ENCODE results near the gene PRPS2. TPM values are rescaled to one million over a fixed set of nuclear protein-coding genes. Genes with fewer than 3 reads are reported as not detected.

The PRPS2 gene
- total RNA-seq, 2 donors from 2014 or later, result 15.1 to 15.2 TPM

DNA sequence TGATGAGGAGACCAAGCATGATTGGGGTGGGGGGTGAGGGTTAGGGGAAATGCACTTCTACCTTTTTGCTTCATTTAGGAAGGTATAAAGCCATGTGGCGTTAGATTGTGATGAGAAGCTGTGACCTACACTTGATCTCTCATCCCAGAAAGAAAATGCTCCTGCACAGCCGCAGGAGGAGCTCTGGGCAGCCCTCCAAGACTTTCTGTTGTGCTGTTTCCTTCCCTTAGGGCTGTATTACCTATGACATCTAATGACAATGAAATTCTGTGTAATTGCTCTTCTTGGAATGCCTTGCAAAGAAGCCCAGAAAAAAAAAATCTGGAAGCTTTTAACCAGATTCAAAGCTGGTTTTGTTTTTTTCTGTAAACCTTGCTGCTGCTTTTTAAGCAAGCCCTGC is 13.4 kb downstream of the PRPS2 start:
- intact Hi-C loops (cut with DNase I), result no loop called here
- DNase-seq (ENCODE audit: low spot score), result no peak

DNA sequence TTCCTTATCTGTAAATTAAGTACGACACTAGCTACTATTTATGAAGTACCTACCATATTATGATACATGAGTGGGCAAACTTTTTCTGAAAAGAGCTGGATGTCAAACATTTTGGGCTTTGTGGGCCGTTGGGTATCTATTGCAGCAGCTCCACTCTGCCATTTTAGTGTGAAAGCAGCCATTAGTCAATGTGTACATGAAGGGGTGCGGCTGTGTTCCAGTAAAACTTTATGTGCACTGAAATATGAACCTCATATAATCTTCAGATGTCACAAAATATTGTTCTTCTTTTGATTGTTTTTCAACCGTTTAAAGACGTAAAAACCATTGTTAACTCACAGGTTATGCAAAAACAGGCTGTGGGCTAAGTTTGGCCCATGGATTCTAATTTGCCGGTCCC is 14.1 kb downstream of the PRPS2 start:
- no peak for DNase-seq (ENCODE audit: low spot score)
- intact Hi-C loops (cut with DNase I), result no loop called here

DNA sequence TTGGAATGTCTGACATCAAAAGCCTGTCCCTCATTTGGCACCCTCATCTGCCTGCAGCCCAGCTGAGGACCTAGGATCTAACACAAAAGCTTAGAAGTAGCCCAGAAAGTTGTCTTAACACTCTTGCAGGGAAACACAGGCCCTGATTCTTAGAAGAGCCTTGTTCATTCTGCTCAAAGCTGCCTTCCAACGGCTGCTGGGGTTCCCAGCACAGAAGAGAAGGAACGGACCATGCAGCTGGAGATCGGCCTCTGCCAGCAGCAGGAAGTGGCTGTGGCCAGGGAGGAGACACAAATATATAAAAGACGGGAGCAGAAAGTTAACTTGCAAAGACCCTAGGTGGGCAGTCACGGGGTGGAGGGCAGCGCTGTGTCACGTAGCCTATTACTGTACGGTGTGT is 20.4 kb downstream of the PRPS2 start:
- intact Hi-C loops (cut with DNase I), result loop anchor here in 1 of 2 donors (10.0 kb wide), 1 partner anchor 83 kb away; no protein-coding TSS in a partner anchor

DNA sequence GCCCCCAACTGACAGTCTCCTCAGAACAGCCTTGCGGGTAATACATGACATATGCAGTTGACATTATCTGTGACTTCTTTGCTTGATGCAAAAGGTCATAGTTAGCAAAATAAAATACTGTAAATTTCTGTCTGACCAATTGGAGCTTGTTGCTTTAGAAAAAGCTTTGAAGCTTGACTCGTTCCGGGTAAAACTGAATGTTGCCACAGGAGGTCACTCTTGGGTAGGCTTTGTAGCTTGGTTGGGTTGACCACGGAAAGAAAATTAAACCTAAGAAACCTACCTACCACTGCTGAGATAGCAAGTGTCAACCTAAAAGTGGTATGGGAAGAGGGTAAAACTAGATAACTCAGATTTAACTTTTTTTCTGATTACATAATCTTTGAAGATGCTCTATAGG is 23.2 kb downstream of the PRPS2 start:
- DNase-seq (ENCODE audit: low spot score), result no peak
- intact Hi-C loops (cut with DNase I), result loop anchor here (2.0 to 10.0 kb wide), 2 partner anchors 74 to 80 kb away; no protein-coding TSS in a partner anchor

More for the DNA sequence above, 20.4 kb downstream of the PRPS2 start:
- DNase-seq (ENCODE audit: low spot score), result no peak

DNA sequence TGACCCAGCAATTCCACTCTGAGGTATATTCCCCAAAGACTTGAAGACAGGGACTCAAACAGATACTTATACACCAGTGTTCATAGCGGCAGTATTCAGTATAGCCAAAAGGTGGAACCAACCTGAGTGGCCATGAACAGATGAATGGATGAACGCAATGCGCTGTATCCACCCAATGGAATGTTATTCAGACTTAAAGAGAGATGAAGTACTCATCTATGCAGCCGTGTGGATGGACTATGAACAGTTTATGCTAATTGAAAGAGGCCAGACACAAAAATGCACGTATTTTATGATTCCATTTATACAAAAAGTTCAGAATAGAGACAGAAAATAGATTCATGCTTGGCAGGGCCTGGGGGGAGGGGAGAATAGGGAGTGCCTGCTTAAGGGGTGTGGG is 26.3 kb downstream of the PRPS2 start:
- no peak for DNase-seq (ENCODE audit: low spot score)
- intact Hi-C loops (cut with DNase I), result loop anchor here in 1 of 2 donors (10.0 kb wide), 1 partner anchor 77 kb away; no protein-coding TSS in a partner anchor

DNA sequence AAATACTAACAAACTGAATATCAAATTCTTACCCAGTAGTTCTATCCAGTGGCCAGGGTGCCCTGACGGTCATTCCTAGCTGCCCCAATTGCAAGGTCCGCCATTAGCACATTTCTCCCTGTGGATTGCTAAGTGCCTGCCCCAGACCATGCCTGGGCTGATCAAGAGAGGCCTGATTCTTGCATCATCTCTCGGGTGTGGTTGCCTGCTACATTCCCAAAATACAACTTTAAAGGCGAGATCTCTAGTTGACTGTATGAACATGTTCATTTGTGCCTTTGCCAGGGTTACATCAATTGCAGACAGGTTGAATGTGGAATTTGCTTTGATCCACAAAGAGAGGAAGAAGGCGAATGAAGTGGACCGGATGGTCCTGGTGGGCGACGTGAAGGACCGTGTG is 28.0 kb downstream of the PRPS2 start:
- no peak for DNase-seq (ENCODE audit: low spot score)
- intact Hi-C loops (cut with DNase I), result loop anchor here in 1 of 2 donors (10.0 kb wide), 1 partner anchor 76 kb away; no protein-coding TSS in a partner anchor

DNA sequence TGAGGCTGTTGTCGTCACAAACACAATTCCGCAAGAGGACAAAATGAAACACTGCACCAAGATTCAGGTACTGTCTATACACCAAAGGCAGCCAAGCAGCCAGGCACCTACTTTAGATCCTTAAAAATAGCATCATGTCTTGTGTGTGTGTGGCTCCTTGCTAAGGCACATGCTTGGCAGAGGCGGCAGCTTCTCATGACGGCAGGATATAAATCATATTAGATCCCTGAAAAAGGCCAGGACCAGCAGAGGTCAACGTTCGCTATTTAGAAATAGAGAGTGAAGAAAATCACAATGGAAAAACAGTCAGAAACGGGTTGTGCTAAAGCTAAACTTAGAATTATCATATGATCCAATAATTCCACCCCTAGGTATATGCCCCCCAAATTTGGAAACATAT is 29.5 kb downstream of the PRPS2 start:
- no peak for DNase-seq (ENCODE audit: low spot score)
- intact Hi-C loops (cut with DNase I), result no loop called here

DNA sequence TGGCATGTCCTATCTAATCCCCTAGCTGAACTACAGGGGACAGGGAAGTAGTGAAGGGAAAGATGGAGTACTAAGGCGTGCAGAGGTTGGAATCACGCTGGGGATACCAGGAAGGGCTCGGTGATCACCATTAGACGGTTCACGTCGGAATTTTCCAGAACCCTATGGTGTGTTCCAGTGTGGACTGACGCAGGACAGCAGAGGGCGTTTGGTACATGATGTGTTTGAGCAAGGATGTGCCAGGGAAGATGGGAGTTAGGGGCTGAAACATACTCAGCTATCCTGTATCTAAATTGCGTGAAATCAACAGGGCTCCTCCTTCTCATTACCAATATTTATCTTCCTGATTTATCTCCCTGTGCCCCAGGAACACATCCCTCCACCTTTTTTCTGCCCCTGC is 33.7 kb downstream of the PRPS2 start:
- intact Hi-C loops (cut with DNase I), result no loop called here

DNA sequence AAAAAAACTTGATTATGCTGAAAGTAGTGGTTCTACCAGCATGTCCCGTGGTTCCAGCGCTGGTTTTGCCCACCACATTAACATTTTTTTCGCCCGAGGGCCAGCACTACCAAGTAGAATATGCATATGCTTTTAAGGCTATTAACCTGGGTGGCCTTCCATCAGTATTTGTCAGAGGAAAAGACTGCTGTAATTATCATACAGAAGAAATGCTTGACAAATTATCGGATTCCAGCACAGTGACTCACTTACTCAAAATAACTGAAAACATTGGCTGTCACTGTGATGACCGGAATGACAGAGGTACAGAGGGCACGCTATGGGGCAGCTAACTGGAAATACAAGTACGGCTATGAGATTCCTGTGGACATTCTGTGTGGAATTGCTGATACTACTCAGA is 34.6 kb downstream of the PRPS2 start:
- no peak for DNase-seq (ENCODE audit: low spot score)
- intact Hi-C loops (cut with DNase I), result no loop called here

More for the DNA sequence above, 33.7 kb downstream of the PRPS2 start:
- no peak for DNase-seq (ENCODE audit: low spot score)

DNA sequence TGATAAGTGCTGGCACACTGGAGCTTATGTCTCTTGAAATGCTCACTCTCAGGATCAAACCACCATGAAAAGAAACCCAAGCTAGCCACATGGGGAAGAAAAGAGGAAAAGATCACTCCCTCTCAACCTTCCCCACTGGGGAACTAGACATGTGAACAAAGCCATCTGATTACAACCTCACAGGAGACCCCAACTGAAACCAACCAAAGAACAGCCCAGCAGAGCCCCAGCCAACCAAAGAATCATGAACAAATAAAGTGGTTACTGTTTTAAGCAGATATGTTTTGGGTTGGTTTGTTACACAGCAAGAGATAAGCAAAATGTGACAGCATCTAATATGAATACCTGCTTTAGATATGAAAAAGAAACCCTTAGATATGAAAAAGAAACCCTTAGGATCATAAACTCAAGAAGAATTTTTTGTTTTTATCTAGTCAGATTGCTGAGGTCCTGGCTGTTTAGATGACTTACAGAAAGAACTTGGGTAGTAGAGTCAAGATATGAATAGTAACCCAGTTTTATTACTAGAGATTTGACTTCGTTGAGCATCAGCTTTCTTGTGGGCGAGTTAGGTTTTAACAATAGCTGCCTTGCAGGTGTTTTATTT is 52.0 kb downstream of the PRPS2 start:
- intact Hi-C loops (cut with DNase I), result no loop called here
- DNase-seq (ENCODE audit: low spot score), result no peak

DNA sequence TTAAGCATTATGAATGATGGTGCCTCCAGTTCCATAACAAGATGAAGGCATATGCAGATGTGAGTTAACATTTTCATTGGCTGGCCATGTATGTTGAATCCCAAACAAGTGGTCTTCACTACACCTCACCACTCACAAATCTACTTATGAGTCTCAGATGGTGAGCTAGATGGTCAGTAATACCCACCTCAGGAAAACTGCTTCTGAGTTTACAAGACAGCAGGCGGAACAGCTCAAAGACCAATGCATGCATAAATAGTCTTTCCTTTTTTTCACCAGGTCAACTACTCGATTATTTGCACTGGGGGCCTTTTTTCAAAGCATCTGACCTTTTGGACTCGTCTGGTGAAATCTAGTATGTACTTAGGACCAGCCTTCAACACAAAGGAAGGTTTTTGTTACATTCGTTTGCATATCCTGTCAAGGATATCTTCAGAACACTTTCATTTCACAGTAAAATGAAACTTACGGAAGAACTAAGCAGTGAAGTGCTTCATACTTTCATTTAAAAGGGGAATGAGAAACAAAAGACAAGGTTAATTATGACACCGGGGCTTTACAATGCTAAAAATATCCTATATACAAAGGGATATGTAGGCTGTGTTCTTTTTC is 52.6 kb downstream of the PRPS2 start:
- no peak for DNase-seq (ENCODE audit: low spot score)
- intact Hi-C loops (cut with DNase I), result no loop called here

DNA sequence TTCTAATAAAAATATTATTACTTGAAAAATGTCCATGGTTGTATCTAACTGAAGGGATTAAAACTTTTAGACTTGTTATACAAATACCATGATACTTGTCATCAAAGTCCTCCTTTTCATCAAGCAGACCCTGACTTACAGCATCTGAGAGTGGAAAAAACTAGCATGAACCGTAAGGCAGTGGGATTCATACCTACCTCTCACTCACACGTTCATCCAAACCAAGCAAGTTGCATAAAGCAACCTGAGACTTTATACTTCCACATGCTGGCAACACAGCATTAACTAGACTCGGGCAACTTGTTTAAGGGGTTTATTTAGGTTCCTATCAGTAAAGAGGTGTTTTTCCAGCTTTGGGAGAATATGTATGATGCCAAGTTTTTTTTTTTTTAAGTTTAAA is 53.1 kb downstream of the PRPS2 start:
- intact Hi-C loops (cut with DNase I), result no loop called here
- no peak for DNase-seq (ENCODE audit: low spot score)

DNA sequence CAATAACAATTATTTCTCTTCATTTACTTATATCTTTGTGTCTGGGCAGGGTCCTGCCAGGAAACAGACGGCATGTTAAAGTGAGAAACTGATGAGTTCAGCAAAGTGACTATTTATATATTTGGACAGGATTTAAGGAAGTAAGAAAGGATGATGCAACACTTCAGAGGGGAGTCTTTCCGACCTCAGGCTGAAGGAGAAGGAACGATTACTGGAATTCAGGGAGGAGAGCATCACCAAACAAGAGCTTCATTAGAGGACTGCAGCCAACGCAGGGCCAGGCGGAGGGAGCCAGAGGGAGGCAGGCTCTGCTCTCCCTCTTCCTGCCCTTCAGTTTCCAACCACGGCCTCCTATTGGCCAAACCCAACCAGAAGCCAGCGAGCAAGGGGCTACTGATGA is 74.1 kb downstream of the PRPS2 start:
- no peak for DNase-seq (ENCODE audit: low spot score)
- intact Hi-C loops (cut with DNase I), result no loop called here

DNA sequence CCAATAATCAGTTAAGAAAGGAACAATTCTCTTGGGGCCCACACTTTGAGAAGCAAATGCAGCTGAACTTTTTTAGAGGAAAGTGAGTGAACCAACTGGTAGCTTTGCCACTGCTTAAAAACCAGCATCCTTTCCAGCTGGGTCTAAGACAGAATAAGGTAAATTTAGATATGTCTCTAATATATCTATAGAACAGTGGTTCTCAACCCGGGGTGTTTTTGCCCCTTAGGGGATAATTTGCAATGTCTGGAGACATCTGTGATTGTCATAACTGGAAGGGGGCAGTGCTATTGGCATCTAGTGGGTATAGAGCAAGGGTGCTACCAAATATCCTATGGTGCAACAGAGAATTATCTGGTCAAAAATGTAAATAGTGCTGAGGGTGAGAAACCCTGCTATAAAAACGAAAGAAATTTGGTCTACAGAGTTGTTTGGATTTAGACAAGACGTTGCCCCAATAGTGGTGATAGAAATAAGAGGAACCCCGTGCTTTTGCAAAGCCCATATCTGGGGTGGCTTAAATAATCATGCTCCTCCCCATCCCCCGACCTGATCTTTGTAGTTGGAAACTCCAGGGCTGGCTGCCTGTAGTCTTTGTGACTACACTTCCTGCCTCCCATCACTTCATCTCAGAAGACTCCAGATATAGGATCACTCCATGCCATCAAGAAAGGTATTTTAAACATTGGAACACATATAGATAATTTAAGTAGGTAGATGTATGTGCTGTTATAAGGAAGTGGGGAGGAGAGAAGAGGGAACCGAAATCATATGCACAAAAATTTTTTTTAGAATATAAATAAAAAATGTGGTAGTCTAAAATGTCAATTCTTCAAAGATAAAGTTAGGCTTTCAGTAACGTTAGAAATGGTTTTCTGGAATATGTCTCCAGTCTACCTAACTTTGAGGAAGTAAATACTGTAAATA is 75.5 kb downstream of the PRPS2 start, which contains the start of gene TLR7:
Gene TLR7 (plus strand): TSS at position 622 of the 927 bp plus-strand sequence. CDS start 507 bp downstream, outside the sequence.
- DNase-seq (ENCODE audit: low spot score), result no peak
- intact Hi-C loops (cut with DNase I), result no loop called here

DNA sequence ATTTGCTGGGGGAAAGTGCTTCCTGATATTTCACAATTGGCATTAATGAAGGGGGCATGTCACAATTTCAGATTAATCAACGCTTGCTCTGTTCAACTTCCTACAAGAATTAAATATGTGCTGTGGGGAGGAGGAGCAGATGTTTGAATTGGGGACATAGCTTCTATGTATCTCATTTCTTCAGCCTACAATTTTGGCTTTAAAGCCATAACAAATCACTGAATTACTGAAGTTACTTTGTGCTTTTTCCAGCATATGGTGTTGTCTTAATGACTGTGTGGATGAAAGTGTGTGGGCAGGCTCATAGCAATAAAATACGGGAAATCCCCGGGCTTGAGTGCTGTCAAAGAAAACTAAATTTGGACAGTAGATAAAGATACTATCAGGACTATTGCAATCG is 76.5 kb downstream of the PRPS2 start:
- intact Hi-C loops (cut with DNase I), result no loop called here
- no peak for DNase-seq (ENCODE audit: low spot score)

DNA sequence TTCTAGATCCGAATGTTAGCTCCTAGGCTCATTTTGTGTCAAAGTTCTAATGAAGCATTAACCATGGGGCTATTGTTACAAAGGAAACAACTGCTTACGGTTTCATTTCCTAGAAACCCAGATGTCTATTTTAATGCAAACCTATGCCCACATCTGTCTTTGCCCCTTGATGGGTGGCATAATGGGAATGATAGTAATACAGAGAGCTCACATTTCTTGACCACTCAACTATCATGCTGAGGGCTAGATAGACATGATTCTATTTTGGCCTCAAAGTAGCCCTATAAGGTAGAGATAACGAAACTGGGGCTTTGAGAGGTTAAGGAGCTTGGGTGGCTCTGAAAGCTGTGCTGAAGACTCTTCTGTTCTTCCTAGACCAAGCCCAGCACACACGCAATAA is 77.5 kb downstream of the PRPS2 start:
- intact Hi-C loops (cut with DNase I), result no loop called here
- DNase-seq (ENCODE audit: low spot score), result no peak

DNA sequence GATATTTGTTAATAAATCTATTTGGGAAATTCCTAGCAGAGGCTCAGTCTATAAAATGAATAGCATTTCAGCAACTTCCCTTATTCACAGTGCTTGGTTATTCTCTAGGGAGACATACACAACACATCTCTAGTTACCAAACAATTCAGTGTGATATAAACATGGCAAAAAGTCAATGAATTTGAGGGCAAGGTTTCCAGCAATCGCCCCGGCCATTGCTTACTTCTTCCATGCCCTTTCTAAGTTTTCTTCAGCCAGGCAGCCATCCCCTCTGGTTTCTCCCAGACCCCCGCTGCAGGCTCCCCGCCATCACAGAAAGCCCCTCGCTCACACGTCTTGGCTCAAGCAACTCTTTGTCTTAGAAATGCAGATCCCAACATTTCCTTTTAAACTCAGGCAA is 80.0 kb downstream of the PRPS2 start:
- no peak for DNase-seq (ENCODE audit: low spot score)
- intact Hi-C loops (cut with DNase I), result no loop called here

DNA sequence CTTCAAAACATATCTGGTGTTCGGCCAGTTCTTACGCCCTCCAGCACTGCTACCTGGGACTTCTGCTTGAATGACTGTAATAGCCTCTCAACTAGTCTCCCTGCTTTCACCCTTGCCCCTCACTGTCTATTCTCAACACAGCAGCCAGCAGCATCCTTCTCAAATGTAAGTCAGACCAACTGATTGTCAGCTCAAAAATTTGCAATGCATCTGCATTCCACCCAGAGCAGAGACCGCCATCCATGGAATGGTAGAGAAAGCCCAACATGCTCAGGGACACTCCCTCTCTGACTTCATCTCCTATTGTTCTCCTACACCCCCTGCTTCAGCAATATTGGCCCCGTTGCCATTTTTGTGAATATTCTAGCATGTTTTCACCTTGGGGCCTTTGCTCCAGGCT is 81.5 kb downstream of the PRPS2 start:
- no peak for DNase-seq (ENCODE audit: low spot score)
- intact Hi-C loops (cut with DNase I), result no loop called here

Measured in posterior vena cava (tissue), 2 donors.